HG02623 (cell line): Measurements from ENCODE around the gene RECQL5.

Source experiments
- ATAC-seq: cut with Tn5 transposase; IDR thresholded peaks from one replicate; pipeline ENCODE4 v1.9.1; 2021; ENCODE audit warnings: moderate library complexity; ENCODE audit not compliant: unreplicated experiment

Gene RECQL5

DNA sequence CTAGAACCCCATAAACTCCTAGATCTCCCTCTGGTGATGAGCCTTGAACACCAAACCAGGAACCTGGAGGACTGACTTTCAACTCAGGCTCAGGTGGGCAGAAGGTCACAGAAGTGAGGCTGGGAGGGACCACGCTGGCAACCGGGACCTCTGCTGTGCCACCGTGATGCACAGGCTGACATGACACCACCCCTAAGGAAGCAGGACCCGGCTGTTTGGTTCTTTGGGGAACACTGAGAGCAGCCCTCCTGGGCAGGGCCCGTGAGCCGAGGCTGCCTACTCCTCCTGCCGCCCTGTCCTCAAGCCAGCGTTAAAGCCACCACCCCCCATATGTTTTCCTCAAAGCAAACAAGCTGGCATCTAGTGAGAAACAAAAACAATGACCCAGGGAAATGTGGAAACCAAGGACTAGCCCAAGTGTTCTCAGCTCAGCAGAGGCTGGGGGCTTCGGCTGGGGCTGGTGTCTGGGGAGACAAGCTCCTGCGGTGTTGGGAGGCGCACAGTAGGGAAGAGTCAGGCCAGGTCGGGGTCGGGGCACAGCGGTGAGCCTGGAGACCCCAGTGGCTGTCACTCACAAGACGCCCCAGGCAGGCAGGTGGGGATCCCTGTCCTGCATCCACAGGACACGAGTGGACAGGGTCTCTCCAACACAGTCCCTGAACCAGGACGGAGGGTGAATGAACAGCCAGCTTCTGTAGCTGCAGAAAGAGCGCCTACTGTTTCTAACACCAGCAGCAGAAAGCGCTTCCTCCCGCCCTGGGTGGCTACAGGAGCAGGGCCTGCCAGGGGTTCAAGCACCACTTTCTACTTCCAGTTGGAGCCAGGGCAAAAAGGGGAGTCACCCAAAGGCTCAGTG, 32.0 kb downstream of the RECQL5 start:
- ATAC-seq, result no peak

- no peak for ATAC-seq
Observed at GRCh38 chr17:75634376-75634740, 32.6 kb downstream of the RECQL5 start.

- ATAC-seq, result no peak
Observed at GRCh38 chr17:75633486-75634375, 33.2 kb downstream of the RECQL5 start.

GRCh38 chr17:75632863-75633485, 34.0 kb downstream of the RECQL5 start, which contains the start of gene SMIM5:
Gene SMIM5, plus strand, starts transcription at chr17:75633434. Its CDS starts 6,768 bp downstream, at chr17:75640202.
- ATAC-seq, result no peak

GRCh38 chr17:75632428-75632827, 34.5 kb downstream of the RECQL5 start:
- ATAC-seq, result no peak

DNA sequence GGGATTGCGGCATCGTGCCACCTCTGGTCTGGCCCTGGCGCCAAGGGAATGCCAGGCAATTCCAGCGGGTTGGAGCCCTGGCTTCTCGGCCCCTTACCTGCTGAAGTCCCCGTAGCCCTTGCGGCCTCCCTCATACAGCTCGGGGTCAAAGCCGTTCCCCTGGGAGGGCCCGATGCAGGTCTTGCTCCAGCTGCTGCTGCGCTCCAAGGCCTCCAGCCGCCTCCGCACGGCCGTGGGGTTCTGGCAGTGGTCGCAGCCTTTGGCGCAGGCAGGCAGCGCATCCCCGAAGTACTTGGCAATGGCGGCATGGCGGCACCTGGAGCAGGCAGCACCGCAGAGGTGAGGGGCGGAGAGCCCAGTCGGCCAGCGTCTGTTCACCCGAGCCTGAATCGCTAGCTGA, 35.6 kb downstream of the RECQL5 start:
- ATAC-seq, result no peak

DNA sequence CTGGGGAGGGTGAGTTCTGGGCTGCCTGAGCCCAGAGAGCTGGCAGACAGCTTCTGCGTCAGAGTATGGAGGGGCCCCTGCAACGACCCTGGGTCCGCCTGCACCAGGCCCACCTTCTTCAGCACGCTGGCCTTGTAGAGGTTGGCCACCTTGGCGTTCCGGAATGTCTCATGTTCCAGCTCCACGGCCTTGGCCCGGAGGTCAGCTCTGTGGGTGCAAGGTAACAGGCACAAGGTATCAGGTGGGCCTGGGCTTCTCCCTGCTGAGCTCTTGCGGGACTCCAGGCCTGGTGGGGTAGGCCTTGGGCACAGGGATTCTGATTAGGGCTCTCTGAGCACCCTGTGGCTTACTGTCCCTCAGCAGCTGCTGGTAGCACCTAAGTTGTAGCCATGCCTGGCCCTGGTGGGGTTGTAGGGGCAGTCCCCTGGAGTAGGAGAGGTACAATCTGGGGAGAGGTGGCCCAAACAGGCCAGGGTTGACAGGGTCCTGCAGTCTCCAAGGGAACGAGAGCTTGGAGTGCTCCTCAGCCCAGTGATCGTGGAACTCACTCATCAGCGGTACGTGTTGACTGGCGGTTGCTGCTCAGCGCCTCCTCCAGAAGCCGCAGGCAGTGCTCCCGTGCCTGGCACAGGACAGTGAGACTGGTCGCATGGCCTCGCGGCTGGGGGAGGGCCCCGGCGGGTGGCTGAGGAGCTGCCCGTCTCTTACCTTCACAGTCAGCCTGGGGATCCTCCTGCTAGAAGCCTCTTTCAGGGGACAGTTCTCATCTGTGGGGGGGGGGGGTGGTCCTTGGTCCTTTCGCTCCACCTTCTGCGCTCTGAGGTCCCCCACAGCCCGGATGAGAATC, 36.7 kb downstream of the RECQL5 start:
- no peak for ATAC-seq

GRCh38 chr17:75629157-75629556, 37.8 kb downstream of the RECQL5 start:
- ATAC-seq, result no peak

GRCh38 chr17:75628425-75628824, 38.5 kb downstream of the RECQL5 start:
- ATAC-seq, result no peak

DNA sequence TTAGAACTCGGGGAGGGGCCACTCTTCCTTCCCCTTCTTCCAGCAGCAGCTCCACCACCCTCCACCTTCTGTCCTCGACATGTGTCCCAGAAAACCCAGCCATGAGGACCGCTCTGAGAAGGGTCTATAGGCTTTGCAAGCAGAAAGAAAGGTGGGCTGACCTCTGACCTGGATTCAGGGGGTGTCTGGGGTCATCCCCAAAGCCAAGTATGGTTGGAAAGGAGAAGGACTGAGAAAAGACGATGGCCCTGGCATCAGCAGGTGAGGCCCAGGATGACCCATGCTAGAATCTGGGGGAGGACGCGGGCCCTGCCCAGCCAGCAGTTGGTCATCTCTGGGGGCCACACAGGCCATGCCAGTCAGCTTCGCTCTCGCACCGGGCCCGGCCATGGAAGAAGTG, 39.9 kb downstream of the RECQL5 start:
- no peak for ATAC-seq

DNA sequence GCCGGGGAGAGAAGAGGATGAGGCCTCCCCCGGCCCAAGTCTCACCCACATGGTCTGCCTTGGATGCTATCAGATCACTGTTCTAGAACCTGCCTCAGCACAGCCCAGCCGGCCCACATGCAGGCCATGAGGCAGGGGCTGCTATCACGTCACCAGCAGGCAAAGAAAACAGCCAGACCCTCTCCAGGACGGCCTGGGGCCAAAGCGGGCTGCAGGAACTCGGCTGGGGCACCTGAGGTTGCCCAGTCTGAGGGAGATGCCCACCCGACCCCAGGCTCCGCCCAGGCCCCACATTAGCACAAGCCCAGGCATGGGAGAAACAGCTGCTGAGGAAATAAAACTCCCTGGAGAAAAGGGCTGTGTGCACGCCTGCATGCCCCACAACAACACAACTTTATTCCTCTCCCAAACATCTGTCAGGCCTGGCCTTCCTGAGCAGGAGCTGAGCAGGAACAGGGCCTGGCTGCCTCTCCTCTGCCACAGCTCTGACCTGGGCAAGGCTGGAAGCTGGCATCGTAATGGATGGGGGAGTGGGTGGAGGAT, 40.4 kb downstream of the RECQL5 start:
- ATAC-seq, result no peak

- ATAC-seq, result no peak
Observed at GRCh38 chr17:75625813-75626486, 41.0 kb downstream of the RECQL5 start.

DNA sequence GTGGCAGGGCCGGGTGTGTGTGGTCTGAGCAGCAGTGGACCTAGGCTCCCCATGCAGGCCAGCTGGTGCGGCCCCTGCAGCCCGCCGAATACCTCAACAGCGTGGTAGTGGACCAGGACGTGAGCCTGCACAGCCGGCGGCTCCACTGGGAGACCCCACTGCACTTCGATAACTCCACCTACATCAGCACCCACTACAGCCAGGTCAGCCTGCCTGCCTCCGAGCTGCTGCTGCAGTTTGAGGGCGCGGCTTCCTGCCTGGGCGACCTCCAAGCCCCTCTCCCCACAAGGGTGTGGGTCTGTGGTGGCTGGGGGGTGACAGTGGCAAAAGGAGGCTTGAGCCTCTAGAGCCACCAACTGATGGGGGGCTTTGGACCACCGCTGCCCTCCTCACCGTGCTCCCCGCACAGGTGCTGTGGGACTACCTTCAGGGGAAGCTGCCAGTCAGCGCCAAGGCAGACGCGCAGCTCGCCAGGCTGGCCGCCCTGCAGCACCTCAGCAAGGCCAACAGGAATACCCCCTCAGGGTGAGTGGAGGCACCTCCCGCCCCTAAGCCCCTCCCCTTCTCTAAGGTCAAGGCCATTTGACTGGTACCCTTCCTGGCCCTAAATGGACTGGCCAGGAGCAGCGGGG, 42.1 kb downstream of the RECQL5 start:
- no peak for ATAC-seq

- ATAC-seq, result no peak
Observed at GRCh38 chr17:75624021-75624420, 42.9 kb downstream of the RECQL5 start.

DNA sequence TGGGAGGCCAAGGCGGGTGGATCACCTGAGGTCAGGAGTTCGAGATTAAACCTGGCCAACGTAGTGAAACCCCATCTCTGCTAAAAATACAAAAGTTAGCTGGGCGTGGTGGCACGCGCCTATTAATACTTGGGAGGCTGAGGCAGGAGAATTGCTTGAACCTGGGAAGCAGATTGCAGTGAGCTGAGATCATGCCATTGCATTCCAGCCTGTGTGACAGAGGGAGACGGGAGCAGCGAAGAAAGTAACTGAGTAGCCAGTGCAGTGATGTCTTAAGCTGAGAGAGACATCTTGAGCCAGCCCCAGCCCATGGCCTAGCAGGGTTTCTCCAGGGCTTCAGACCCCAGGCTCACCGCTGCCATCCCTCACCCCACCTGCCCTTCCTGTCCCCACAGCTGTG, 43.6 kb downstream of the RECQL5 start:
- ATAC-seq, result no peak

DNA sequence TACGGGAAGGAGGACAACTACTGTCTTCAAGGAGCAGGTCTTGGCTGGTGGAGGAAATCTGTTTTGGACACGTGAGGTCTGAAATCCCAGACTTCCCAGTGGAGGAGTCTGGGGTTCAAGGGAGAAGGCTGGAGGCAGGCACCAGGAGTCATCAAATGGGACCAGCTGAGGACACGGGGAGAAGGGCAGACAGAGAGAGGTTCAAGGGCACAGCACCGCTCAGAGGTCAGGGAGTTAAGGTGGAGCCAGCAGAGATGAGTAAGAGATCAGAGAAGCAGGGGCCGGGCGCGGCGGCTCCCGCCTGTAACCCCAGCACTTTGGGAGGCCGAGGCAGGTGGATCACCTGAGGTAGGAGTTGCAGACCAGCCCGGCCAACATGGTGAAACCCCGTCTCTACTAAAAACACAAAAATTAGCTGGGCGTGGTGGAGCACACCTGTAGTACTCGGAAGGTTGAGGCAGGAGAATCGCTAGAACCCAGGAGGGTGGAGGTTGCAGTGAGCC, 44.1 kb downstream of the RECQL5 start:
- no peak for ATAC-seq

DNA sequence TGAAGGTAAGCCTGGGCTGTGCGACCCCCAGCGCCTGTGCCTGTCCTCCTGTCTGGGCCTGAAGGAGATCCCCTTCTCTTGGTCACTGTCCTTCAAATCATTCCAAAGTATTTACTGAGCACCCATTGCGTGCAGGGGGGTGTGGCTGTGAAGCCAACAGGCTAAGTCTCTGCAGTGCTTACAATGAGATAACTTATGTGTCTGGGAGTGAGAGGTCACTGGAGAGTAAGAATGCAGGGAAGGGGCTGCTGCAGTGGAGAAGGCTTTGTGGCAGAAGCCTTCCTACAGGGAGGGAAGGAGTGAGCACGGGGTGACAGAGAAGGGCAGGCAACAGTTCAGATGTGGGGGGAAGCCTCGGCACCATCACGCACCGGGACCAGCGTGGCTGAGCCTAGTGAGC, 44.9 kb downstream of the RECQL5 start:
- ATAC-seq, result no peak

DNA sequence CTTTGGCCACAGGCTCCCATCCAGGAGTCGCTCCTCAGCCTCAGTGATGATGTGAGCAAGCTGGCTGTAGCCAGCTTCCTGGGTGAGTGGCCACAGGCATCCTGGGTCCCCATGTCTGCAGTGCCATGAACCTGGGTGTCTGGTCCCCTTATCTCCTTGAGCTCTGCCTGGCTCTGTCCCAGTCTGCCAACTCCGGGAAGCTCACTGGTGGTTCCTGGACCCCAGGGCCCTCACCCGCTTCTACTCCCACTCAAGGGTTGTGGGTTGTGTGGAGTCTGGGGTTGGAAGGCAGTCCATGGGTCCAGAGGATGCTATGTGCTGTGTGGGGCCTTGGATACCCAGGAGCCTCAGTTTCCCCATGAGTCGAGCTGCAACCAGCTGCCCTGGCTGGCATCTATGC, 45.5 kb downstream of the RECQL5 start:
- no peak for ATAC-seq
